ENCODE results near the gene TP53I13.

GRCh38 chr17:29613856-29614255 lies 45.4 kb downstream of the TP53I13 start:
- no peak for TF ChIP-seq CTCF (IDR thresholded peaks at IDR 0.05; ENCODE audit: insufficient read depth, low read depth, low read length)
- TF ChIP-seq EZH2 (IDR thresholded peaks at IDR 0.05; ENCODE audit: insufficient read depth, low read length) = no peak

Data from astrocyte (in vitro differentiated cells and primary cell).